ENCODE data around the gene TAF4B.
A peak's percentile ranks its signal among the peaks of the same experiment; 100 is the strongest.
"Not testable (repeated sequence)": the region's sequence is repeated elsewhere in the genome, so short reads cannot be mapped to it uniquely, and the experiment has no call there.

The TAF4B gene

DNA sequence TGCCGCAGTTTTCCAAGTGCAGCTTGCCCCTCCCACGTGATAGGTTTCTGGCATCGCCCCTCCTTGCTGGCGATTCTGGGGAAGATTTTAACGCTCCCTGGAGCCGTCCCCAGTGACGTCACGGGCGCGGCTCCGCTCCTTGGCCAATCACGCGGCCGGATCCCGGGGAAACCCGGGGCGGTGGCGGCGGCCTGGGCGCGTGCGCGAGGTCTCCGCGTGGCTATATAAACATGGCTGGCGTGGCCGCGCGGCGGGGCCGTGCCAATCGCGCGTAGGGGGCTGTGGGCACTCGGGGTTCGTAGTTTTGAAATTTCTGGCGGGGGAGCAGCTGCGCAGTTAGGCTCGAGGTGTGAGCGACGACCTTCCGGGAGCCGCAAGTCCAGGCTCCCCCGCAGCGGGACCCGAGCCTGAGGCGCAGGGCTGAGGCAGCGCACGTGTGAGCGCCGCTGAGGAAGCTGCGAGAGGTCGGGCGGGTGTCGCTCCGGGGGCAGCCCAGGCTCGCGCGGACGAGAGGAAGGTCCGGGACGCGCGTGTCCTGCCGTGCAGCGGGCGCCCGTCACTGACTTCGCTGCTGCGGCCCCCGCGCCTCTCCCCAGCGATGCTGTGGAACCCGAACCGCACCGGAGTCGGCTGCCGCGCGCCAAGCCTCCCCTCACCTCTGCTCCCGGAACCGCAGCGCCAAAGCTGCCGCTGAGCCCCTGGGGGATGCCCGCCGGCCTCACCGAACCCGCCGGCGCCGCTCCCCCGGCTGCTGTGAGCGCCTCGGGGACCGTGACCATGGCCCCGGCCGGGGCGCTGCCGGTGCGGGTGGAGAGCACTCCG is at the start of gene TAF4B:
Gene TAF4B (plus strand): TSS at position 217 of the 822 bp plus-strand sequence. CDS start 489 bp downstream, at position 706.
- DNase-seq, result peak; percentile 85

GRCh38 chr18:26181343-26181826 is 44.9 kb upstream of the TAF4B start:
- no peak for DNase-seq

DNA sequence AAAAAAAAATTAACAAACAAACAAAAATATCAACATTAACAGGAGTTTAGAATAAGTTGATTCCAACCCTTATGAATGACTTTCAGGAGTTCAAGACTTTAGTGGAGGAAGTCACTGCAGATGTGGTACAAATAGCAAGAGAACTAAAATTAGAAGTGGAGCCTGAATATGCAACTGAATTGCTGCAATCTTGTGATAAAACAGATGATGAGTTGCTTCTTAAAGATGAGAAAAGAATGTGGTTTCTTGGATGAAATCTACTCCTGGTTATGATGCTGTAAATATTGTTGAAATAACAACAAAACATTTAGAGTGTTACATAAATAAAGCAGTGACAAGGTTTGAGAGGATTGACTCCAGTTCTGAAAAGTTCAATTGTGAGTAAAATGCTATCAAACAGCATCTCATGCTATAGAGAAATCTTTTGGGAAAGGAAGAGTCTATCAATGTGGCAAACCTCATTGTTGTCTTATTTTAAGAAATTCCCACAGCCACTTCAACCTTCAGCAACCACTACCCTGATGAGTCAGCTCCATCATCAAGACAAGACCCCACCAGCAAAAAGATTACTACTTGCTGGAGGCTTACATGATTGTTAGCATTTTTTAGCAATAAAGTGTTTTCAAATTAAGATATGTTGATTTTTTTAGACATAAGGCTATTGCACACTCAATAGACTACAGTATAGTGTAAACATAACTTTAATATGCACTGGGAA is 42.7 kb upstream of the TAF4B start:
- no peak for DNase-seq

DNA sequence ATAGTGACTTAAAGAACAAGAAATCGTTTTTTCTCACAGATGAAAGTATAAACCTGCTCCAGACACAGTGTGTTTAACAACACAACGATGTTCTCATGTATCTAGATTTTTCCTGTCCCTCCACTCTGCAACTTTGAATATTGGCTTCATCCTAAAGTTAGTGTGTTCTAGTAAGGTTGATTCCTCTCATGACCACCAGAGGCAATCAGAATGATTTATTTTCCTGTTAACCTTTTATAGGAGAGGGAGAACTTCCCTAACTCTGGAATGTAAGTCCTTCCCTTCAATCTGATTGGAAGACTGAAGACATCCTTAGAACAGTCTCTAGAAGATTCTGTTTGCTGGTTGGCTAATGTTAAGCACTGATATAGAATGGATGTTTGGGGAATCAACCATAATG is 41.0 kb upstream of the TAF4B start:
- DNase-seq, result no peak

- no peak for DNase-seq
Observed at GRCh38 chr18:26190506-26190905, 35.7 kb upstream of the TAF4B start.

DNA sequence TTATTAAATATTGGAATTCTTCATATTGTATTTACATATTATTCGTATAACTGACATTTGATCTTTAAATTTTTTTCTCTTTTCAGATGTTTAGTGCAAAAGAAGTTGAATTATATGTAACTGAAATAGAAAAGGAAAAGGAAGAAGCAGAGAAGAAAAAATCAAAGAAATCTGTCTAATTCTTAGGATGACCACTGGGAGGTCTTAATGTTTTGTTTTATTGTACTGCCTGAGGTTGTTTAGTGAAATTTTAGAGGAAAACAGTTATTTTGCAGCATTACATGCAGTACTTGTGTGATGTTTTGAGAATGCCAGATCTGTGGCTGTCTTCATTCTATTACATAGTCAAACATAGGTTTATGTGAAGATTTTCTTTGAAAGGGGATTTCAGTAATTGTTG is 34.0 kb upstream of the TAF4B start:
- no peak for DNase-seq

DNA sequence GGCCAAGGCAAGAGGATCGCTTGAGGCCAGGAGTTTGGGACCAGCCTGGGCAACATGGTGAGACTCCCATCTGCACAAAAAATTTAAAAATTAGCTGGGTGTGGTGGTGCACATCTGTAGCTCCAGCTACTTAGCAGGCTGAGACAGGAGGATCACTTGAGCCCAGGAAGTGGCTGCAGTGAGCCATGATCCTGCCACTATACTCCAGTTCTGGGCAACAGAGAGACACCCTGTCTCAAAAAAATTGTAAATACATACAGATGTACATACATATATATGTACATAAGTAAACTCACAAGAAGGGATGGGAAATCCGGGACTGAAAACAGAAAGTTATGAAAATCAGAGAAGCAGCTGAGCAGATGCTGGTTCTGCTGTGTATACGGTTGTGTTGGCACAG is 29.6 kb upstream of the TAF4B start:
- DNase-seq, result no peak

DNA sequence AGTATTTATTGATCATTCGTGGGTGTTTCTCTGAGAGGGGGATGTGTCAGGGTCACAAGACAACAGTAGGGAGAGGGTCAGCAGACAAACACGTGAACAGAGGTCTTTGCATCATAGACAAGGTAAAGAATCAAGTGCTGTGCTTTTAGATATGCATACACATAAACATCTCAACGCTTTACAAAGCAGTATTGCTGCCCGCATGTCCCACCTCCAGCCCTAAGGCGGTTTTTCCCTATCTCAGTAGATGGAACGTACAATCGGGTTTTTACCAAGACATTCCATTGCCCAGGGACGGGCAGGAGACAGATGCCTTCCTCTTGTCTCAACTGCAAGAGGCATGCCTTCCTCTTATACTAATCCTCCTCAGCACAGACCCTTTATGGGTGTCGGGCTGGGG is 24.2 kb upstream of the TAF4B start:
- not testable (repeated sequence) for DNase-seq

DNA sequence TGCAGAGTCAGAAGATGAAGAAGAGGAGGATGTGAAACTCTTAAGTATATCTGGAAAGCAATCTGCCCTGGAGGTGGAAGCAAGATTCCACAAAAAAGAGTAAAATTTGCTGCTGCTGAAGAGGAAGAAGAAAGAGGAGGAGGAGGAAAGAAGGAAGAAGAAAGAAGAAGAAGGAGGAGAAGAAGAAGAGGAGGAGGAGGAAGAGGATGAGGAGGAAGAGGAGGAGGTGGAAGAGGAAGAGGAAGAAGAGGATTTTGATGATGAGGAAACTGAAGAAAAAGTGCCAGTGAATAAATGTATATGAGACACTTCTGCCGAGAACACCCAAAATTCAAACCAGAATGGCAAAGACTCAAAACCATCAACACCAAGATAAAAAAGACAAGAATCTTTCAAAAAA is 20.9 kb upstream of the TAF4B start:
- no peak for DNase-seq

GRCh38 chr18:26206488-26206887 is 19.8 kb upstream of the TAF4B start:
- no peak for DNase-seq

DNA sequence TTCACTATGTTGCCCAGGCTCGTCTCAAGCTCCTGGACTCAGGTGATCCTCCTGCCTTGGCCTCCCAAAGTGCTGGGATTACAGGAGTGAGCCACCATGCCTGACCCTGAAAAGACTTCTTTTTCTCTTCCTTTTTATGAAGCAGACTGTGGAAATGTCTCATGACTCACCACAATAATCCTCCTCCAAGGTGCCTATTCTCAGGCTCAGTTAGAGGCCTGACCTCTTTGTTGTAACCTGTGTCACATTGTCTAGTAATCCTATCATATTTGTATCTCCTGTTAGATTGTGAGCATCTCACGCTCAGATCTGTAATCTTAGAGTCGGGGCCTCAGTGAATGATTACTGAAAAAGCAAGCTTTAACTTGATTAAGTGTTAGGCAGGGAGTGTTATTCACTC is 18.3 kb upstream of the TAF4B start:
- DNase-seq, result no peak

DNA sequence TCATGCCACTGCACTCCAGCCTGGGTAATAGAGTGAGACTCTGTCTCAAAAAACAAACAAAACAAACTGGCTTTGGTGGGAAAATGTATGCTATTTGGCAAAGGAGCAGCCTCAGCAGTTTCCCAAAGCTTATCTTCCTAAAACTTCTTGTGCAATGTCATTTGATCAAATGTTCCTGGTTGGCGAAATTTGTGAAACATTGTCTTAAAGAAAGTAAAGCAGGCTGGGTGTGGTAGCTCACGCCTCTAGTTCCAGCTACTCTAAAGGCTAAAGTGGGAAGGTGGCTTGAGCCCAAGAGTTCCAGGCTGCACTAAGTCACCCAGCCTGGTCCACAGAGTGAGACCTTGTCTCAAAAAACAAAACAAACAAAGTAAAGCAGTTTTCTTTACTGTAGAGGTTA is 17.3 kb upstream of the TAF4B start:
- no peak for DNase-seq

DNA sequence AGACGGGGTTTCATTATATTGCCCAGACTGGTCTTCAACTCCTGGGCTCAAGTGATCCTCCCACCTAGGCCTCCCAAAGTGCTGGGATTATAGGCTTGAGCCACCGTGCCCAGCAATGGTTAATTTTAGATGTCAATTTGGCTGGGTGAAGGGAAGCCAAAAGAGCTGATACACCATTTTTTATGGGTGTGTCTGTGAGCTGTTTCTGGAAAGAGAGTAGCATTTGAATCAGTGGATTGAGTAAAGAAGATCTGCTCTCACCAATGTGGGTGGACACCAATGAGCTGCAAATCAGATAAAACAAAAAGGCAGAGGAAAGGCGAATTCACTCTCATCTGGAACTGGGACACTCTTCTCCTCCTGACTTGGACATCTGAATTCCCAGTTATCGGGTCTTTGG is 16.1 kb upstream of the TAF4B start:
- no peak for DNase-seq

DNA sequence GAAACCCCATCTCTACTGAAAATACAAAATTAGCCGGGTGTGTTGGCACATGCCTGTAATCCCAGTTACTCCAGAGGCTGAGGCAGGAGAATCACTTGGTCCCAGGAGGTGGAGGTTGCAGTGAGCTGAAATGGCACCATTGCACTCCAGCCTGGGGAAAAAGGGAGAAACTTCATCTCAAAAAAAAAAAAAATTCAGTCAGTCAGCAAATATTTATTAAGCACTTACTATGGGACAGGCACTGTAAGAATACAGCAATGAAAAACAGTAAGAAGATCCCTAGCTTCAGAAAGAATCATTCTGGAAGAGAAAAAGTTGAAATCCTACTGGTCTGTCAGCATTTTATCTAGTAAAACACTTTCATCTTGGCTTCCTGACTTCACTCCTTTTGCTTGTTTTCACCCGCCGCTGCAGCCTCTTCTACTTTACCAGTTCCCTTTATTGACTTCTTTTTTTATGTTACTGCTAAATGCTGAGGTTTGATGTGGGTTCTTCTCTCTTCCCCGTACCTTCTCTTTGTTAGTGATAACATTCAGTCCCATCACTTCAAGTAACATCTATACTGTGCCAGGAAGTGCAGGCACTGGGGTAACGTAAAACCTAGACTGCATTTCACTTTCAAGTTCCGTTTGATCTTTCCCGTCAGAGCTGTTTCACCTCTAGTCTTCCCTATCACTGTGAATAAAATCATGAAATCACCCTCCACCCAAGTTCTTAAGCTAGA is 10.8 kb upstream of the TAF4B start:
- DNase-seq, result no peak

DNA sequence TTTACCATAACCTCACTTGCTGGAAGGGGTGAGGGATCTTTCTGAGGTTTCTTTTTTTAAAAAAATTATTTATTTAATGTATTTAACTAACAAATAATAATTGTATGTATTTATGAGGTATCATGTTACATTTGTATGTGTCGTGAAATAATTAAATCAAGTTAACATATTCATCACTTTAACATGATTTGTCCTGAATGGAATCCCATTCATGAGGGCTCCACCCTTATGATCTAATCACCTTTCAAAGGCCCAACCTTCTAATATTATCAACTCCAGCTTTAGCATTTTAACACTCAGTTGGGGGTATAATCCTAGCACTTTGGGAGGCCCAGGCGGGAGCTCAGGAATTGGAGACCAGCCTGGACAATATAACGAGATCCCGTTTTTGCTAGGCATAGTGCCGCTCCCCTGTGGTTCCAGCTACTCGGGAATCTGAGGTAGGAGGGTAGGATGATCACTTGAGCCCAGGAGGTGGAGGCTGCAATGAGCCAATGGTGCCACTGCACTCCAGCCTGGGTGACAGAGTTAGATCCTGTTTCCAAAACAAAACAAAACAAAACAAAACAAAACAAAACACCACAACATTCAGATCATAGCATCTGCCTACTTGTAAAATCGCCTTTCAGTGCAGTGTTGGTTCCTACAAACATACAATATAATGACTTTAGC is 1.1 kb upstream of the TAF4B start:
- no peak for DNase-seq

DNA sequence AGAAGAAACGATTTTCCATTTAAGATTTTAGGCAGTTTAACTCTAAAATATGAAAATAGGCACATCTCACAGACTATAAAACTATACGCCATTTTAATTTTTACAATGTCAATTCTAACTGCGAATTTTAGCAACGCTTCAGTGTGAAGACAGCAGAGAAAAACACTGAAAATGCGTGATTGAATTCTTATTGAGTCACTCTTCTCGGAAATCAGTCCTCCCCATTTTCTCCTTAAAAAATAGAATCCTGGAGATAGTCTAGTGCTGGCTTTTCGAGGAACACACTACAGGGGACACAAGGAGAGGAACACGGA is 373 bp upstream of the TAF4B start:
- DNase-seq, result no peak

DNA sequence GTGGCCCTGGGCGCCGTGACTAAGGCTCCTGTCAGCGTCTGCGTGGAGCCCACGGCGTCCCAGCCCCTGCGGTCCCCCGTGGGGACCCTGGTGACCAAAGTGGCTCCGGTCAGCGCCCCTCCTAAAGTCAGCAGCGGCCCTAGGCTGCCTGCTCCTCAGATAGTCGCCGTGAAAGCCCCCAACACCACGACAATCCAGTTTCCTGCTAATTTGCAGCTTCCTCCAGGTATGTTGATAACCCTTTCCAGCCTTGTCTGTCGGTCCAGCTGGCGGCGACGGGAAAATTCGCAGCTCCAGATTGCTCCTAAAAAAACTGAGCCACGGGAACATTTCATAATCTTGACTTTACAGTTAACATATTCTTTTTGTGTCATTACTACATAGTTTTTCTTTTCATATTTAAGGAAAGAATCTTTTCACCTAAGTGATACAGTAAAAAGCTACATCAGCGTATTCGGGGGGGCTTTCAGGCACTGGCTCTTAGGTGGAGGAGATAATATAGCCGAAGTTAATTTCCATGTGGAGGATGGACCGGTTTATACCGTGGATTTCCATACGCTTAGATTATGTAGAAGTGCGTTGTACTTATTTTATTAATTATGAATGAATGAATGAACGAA is 916 bp downstream of the TAF4B start:
- DNase-seq, result no peak

DNA sequence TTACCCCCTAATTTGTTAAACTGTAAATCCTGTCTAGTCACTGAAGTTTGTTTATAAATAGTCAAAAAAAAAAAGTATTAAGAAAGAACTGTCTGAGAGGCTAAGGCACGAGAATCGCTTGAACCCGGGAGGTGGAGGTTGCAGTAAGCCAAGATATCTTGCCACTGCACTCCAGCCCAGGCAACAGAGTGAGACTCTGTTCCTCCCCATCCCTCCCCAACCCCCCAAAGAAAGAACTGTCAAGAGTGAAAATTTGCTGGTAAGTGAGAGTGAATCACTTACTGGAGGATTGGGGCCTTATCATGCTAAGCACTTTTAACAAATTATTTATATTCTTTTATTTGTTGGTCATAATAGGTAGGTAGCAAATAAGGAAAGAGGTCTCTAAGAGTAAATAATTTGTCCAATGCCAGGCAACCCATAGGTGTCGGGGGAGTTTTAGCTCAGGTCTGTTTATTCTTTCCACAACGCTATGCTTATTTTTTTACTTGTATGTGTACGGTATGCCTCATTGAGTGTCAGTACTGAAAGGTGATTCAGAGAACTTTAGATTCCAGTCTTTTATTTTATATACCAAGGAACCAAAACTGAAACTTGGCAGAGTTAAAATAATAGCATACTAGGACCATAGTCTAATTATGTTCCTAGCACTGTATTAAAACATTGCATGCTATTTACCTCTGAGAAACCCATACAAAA is 2.5 kb downstream of the TAF4B start:
- DNase-seq, result no peak

GRCh38 chr18:26230497-26230896 is 4.3 kb downstream of the TAF4B start:
- no peak for DNase-seq

DNA sequence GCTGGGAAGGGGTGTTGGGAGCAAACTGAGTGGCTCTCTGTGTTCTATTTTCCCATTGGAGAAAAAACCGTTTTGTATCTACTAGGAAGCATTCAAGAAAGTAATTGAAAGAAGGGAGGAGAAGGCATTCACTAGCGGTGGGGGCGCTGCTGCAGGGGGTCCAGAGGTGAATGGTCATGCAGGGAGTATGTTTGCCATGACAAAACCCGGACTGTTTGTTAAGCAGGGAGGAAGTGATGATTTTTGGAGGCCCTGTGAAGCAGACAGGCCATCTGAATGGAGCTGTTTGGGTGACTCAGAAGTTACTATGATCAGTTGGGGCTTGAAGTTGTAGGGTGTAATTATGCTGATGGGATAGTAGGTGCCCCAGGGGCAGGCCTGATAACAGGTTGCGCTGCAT is 7.0 kb downstream of the TAF4B start:
- DNase-seq, result no peak

DNA sequence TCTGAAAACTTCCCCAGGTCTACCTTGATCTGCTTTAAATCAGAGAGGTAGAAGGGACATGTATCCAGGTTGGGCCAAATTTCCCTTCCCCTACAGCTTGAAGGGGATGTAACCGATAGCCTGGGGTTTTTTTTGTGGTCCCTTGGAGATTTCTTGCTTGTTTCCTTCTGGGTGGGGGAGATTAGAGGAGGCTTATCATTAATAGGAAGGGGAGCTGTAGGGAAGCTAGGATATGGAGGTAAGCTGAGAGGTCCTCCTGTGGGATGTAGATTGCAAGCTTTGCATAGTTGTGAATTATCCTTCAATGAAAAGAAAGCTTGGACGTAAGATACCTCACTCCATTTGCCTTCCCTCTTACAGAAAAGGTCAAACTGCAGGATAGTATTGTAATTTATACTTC is 11.1 kb downstream of the TAF4B start:
- DNase-seq, result not testable (repeated sequence)

DNA sequence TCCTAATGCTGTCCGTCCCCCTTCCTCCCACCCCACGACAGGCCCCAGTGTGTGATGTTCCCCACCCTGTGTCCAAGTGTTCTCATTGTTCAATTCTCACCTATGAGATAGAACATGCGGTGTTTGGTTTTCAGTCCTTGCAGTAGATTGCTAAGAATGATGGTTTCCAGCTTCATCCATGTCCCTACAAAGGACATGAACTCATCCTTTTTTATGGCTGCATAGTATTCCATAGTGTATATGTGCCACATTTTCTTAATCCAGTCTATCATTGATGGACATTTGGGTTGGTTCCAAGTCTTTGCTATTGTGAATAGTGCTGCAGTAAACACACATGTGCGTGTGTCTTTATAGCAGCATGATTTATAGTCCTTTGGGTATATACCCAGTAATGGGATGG is 12.5 kb downstream of the TAF4B start:
- DNase-seq, result not testable (repeated sequence)

Measured in NCI-H146 (cell line).